GM19468 (cell line): ENCODE results near the gene MICAL3.
"Not testable (repeated sequence)": the region's sequence is repeated elsewhere in the genome, so short reads cannot be mapped to it uniquely, and the experiment has no call there.

ENCODE experiments used
- ATAC-seq: cut with Tn5 transposase; IDR thresholded peaks from one replicate; pipeline ENCODE4 v1.9.1; 2021; ENCODE audit warnings: mild to moderate bottlenecking, moderate library complexity, moderate number of reproducible peaks; ENCODE audit not compliant: unreplicated experiment; ENCODE audit errors: extremely low read depth

Gene MICAL3

GRCh38 chr22:18035751-18036150 lies 11.4 kb upstream of the MICAL3 start:
- no peak for ATAC-seq

- no peak for ATAC-seq
Observed at GRCh38 chr22:18034076-18034475, 9.7 kb upstream of the MICAL3 start.

DNA sequence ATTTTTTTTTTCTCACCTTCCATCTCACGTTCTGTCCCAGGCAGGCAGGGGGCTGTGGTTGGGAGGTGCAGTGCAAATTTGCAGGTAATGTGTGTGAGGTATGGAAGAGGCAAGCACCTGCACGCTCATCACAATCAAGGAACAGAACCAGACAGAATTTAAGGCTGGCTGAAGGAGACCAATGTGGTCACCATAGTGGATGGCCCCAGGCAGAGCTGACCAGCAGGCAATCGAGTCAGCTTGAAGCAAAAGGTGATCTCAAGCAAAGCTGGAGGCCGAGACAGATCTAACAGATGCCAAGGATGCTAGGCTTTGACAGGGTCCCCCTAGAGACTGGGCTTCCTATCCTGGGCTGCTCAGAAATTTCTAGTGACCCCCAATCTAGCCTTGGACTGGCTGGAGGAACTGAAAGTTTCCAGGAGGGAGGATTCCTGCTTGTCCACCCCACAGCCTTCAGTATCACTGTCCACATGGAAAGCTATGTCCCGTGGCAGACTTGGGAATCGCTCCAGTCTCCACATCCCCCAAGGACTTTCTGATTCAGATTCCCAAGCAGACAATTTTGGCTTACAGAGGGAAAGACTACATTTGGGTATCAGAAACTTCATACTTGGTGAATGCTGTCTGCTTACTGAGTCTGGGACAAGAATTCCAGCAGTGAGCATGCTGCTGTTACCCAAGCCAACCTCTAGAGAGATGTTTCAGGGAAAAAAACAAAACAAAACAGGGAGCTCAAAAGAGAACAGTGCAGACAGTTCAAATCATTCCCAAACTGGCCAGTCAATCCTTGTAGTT lies 9.0 kb upstream of the MICAL3 start:
- ATAC-seq, result no peak

GRCh38 chr22:18032455-18033101 lies 8.2 kb upstream of the MICAL3 start:
- ATAC-seq, result no peak

DNA sequence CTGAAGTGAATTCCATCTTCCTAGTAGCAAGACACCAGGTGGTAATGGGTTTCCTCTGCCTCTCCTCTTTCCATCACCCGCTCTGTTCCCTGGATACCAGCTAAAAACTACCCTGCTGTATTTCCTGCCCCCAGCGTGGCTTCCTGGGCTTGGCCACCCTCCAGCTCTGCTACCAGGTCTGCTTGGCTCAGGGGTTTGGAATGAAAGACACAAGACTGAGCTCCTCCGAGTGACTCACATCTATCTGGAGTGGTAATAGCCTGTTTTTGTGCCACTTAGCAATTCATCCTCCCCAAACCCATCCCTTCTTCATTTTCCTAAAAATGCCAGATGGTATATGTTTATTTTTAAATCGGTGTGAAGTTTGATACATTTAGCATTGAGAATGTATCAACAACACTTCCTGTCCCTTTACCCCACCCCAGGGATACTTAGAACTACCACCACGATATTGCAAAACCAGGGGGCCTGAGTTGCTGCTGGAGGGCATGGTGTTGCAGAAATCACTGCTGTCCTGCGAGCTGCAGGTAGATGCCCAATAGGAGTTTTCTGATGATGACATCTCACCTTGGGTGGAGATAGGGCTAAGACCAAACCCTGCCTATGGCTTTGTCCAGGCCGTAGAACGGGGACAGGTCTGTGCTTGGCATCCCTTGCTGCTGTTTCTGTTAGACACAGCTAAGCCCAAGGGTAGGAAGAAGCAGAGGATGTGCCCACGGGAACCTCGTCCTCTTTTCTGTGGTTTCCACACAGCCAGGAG lies 7.5 kb upstream of the MICAL3 start:
- ATAC-seq, result no peak

DNA sequence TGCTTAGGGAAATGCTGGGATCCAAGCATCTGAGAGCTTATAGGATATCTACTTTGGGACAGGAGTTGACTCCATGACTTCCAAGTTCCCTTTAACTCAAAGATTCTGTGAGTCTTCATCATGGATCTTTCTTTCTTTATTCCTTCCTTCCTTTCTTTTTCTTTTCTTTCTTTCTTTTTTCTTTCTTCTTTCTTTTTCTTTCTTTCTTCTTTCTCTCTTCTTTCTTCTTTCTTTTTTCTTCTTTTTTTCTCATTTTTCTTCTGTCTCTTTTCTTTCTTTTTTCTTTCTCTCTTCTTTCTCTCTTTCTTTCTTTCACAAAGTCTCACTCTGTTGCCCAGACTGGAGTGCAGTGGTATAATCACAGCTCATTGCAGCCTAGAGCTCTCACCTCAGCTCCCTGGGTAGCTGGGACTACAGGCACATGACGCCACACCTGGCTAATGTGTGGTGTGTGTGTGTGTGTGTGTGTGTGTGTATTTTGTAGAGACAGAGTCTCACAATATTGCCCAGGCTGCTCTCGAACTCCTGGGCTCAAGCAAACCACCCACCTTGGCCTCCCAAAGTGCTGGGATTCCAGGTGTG lies 5.4 kb upstream of the MICAL3 start:
- no peak for ATAC-seq

GRCh38 chr22:18028817-18029527 lies 4.6 kb upstream of the MICAL3 start:
- no peak for ATAC-seq

GRCh38 chr22:18025898-18026297 lies 1.5 kb upstream of the MICAL3 start:
- ATAC-seq, result not testable (repeated sequence)

DNA sequence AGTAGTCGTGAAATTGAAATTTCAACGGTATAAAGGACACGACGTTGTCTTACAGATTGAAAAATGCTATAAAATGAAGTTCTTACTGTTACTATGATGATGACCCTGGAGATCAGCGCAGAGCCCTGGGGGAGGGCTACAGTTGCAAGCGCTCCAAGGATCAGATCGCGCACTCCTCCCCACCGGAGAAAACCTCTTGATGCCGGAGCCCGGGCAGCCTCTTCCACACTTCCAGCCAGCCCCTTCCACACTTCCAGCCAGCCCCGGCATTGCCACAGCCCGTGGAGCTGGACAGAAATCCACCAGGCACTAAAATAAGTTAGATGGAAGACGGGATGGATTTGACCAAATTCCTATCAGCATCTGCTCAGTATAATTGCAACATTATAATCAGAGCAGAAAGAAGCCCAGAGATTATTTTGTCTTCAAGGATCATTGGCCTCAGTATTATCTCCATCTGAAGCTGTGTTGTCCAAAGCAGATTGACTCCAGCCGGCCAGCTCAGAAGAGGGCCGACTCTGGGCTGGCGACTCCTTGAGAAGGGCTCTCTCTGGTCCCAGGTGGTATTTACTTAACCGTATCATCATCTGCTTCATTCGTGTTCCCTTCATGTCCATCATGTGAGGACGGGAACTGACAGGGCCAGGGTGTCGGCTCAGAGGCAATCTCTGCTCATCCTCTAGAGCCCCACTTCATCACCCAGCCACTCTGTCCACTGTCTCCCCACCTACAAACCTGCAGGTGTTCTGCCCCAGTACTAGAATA lies 777 bp upstream of the MICAL3 start:
- ATAC-seq, result no peak

- ATAC-seq, result no peak
Observed at GRCh38 chr22:18023509-18024275, 669 bp downstream of the MICAL3 start.

- ATAC-seq, result no peak
Observed at GRCh38 chr22:18022876-18023275, 1.5 kb downstream of the MICAL3 start.

- ATAC-seq, result no peak
Observed at GRCh38 chr22:18021431-18021830, 2.9 kb downstream of the MICAL3 start.

GRCh38 chr22:18020743-18021142 lies 3.6 kb downstream of the MICAL3 start:
- ATAC-seq, result not testable (repeated sequence)

DNA sequence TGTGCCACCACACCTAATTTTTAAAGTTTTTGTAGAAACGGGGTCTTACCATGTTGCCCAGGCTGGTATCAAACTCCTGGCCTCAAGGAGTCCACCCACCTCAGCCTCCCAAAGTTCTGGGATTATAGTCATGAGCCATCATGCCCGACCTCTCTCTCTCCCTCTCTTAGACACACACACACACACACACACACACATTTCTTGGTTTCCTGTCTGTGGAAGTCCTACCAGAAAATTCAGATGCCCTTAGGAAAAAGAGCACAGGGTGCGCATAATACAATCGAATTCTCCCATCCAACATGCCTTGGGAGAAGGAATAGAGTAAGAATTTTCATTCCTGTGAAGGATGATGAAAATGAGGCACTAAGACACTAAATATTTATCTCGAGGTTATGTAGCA lies 10.4 kb downstream of the MICAL3 start:
- ATAC-seq, result no peak

DNA sequence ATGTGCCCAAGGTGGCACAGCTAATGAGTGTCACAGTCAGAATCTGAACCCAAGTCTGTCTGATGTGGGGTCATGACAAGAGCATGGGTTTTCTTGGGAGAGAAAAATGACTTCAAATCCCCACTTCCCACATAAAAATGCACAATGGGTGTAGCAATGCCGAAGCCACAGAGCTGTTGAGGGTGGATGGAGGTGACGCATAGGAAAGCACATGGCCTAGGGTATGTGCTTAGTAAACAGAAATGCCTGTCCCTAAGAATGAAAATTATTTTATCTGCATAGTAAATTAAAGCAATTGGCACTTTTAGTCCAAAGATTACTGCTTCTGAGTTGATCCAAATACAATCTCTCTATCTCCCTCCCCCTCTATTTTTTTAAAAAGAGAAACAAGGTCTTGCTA lies 10.9 kb downstream of the MICAL3 start:
- ATAC-seq, result no peak

GRCh38 chr22:18012531-18012930 lies 11.8 kb downstream of the MICAL3 start:
- no peak for ATAC-seq

DNA sequence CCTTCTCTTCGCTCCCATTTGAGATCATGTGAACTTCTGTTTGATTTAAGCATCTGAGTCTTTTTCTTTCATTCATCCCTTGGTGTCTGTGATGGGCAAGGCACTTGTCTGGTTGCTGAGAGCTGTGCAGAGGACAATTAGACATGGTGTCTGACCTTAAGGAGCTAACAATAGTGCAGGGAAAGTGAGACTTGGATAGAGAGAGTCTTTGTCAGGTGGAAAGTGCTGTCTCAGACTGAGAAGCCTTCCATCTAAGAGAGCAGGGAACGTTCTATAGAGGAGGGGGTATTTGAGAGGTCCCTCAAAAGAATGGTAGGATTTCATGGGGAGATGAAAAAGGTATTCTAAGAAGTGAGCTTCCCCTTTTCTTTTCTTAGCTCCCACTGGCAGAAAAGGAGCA lies 14.1 kb downstream of the MICAL3 start:
- ATAC-seq, result no peak

- no peak for ATAC-seq
Observed at GRCh38 chr22:18008136-18008535, 16.2 kb downstream of the MICAL3 start.
